ENCODE results near the gene RAC3.

DNA sequence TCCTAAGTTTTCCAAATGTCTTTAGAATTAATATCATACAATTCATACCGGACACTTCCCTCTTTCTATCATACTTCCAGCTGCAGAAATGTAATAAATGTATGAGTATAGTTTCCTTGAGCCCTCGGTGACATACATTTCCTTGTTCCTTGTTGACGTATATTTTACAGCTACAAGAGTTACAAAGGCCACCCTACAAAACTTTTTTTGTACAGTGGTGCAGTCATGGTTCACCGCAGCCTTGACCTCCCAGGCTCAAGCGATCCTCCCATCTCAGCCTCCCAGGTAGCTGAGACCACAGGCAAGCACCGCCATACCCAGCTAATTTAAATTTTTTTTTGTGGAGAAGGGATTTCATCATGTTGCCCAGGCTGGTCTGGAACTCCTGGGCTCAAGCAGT is 41.3 kb downstream of the RAC3 start:
- TF ChIP-seq, protein P1, sequence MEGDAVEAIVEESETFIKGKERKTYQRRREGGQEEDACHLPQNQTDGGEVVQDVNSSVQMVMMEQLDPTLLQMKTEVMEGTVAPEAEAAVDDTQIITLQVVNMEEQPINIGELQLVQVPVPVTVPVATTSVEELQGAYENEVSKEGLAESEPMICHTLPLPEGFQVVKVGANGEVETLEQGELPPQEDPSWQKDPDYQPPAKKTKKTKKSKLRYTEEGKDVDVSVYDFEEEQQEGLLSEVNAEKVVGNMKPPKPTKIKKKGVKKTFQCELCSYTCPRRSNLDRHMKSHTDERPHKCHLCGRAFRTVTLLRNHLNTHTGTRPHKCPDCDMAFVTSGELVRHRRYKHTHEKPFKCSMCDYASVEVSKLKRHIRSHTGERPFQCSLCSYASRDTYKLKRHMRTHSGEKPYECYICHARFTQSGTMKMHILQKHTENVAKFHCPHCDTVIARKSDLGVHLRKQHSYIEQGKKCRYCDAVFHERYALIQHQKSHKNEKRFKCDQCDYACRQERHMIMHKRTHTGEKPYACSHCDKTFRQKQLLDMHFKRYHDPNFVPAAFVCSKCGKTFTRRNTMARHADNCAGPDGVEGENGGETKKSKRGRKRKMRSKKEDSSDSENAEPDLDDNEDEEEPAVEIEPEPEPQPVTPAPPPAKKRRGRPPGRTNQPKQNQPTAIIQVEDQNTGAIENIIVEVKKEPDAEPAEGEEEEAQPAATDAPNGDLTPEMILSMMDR (IDR thresholded peaks at IDR 0.05) = no peak
- TF ChIP-seq POLR2AphosphoS5 (IDR thresholded peaks at IDR 0.05) (no peak), POLR2A (IDR thresholded peaks at IDR 0.05) (no peak), EP300 (IDR thresholded peaks at IDR 0.05) (no peak)
